Adipocyte (in vitro differentiated cells): ENCODE measurements around the gene ZNF823.
"Not testable (repeated sequence)": the region's sequence is repeated elsewhere in the genome, so short reads cannot be mapped to it uniquely, and the experiment has no call there.

ENCODE experiments used
- DNase-seq: peaks from one replicate; pipeline ENCODE4 v3.0.0-alpha.2; 2015; ENCODE audit warnings: low read depth
- H3K27me3 ChIP-seq: replicated peaks from 2 replicates; pipeline ENCODE4 v1.7.0; 2013; ENCODE audit warnings: mild to moderate bottlenecking, low read length, moderate library complexity; ENCODE audit not compliant: control insufficient read depth, insufficient read depth
- H3K36me3 ChIP-seq: 2 replicates; pipeline ENCODE4 v1.7.0; 2013; ENCODE audit warnings: low read length, mild to moderate bottlenecking, moderate library complexity; ENCODE audit not compliant: control insufficient read depth, insufficient read depth, severe bottlenecking
- H3K4me1 ChIP-seq: 2 replicates; pipeline ENCODE4 v1.7.0; 2013; ENCODE audit warnings: mild to moderate bottlenecking, low read length, moderate library complexity; ENCODE audit not compliant: control insufficient read depth, insufficient read depth
- H3K4me3 ChIP-seq: 2 replicates; pipeline ENCODE4 v1.7.0; 2013; ENCODE audit warnings: mild to moderate bottlenecking, low read length, moderate library complexity
- H3K9ac ChIP-seq: 2 replicates; pipeline ENCODE4 v1.7.0; 2013; ENCODE audit warnings: mild to moderate bottlenecking, low read length, moderate library complexity
- H3K9me3 ChIP-seq: 2 replicates; pipeline ENCODE4 v1.7.0; 2013; ENCODE audit warnings: mild to moderate bottlenecking, low read length, moderate library complexity; ENCODE audit not compliant: control insufficient read depth

The ZNF823 gene

GRCh38 chr19:11676661-11677600 lies 61.8 kb downstream of the ZNF823 start:
- H3K4me3 ChIP-seq, H3K36me3 ChIP-seq, H3K4me1 ChIP-seq, H3K9ac ChIP-seq, H3K27me3 ChIP-seq, DNase-seq: not testable (repeated sequence)
- peaks cover 24% of the 10 kb centered on the region for H3K9me3 ChIP-seq

GRCh38 chr19:11675569-11675968 lies 63.2 kb downstream of the ZNF823 start:
- peaks cover 12% of the 10 kb centered on the region for H3K9me3 ChIP-seq
- peaks cover 5% of the 10 kb centered on the region for H3K27me3 ChIP-seq
- no peaks in the 10 kb centered on the region for H3K36me3 ChIP-seq
- no peak for DNase-seq
- H3K4me1 ChIP-seq: peaks cover 4% of the 10 kb centered on the region
- H3K4me3 ChIP-seq: no peak overlapping the region
- no peak overlapping the region for H3K9ac ChIP-seq

GRCh38 chr19:11674067-11674492 lies 64.7 kb downstream of the ZNF823 start:
- Histone ChIP-seq H3K27me3 (peaks cover 5% of the 10 kb centered on the region), H3K36me3 (no peaks in the 10 kb centered on the region), H3K4me1 (peaks cover 4% of the 10 kb centered on the region), H3K4me3 (peak overlapping the region; percentile 82), H3K9me3 (no peaks in the 10 kb centered on the region), H3K9ac (no peak overlapping the region)
- no peak for DNase-seq

GRCh38 chr19:11673608-11674041 lies 65.1 kb downstream of the ZNF823 start:
- peak overlapping the region; percentile 82 for H3K4me3 ChIP-seq
- peak; percentile 87 for DNase-seq
- H3K9ac ChIP-seq: peak overlapping the region; percentile 51
- H3K27me3 ChIP-seq: peaks cover 5% of the 10 kb centered on the region
- H3K9me3 ChIP-seq: no peaks in the 10 kb centered on the region
- H3K4me1 ChIP-seq: peaks cover 4% of the 10 kb centered on the region
- H3K36me3 ChIP-seq: no peaks in the 10 kb centered on the region
